ENCODE results near the gene AHDC1.

Gene AHDC1

GRCh38 chr1:27597516-27598294 is 6.2 kb downstream of the AHDC1 start:
- DNase-seq, result no peak

DNA sequence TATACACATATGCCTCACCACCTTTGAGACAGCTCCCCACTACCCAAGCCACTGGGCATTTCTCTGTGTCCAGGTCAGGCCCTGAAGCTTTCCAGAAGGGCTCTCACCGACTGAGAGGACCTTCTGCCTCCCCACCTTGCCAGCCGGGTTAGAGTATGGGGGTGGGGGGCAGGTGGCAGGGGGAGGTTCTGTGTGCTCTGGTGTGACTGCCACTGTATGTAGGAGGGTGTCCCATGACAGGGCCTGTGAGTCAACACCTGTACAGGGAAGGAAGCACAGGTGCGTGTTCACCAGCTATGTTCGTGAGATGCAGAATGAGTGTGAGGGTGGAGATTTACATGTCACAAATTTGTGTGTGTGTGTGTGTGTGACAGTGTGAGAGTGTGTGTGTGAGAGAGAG is 7.0 kb downstream of the AHDC1 start:
- DNase-seq, result no peak

DNA sequence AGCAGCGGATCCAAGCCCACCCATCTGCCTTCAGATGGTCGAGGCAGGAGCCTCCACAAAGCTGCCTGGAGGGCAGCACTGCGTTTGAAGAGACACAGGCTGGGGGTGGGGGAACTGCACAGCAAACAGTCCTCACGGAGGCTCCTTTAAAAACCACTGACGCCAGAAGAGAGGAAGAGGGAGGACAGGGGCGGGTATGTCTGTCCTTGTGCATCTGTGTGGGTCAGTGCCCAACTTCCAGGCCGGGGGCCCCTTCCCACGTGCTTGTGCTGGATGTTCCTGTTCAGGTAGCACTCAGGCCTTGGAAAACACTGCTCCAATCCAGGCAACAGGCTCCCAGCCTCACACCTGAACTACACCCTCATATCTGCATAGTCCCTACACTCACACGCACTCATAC is 7.7 kb downstream of the AHDC1 start:
- no peak for DNase-seq

DNA sequence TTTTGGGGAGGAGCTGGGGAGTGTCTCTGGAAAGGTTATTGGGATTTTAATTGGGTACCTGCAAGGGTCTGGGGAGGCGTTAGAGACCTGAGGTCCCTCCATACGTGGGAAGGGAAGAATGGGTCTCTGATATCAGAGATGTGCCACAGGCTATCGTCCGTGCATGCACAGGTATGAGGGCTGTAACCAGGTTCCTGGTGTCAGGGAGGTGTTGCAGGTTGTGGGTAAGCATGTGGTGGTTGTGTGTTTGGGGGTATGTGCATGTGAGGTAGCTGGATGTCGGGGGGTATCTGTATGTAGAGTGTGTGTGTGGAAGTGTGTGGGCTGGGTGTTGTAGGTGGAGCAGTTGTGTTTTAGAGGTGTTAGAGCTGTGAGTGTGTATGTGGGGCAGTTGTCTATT is 8.3 kb downstream of the AHDC1 start:
- no peak for DNase-seq

- no peak for DNase-seq
Observed at GRCh38 chr1:27594564-27595510, 9.1 kb downstream of the AHDC1 start.

GRCh38 chr1:27593678-27594563 is 10.0 kb downstream of the AHDC1 start:
- no peak for DNase-seq

DNA sequence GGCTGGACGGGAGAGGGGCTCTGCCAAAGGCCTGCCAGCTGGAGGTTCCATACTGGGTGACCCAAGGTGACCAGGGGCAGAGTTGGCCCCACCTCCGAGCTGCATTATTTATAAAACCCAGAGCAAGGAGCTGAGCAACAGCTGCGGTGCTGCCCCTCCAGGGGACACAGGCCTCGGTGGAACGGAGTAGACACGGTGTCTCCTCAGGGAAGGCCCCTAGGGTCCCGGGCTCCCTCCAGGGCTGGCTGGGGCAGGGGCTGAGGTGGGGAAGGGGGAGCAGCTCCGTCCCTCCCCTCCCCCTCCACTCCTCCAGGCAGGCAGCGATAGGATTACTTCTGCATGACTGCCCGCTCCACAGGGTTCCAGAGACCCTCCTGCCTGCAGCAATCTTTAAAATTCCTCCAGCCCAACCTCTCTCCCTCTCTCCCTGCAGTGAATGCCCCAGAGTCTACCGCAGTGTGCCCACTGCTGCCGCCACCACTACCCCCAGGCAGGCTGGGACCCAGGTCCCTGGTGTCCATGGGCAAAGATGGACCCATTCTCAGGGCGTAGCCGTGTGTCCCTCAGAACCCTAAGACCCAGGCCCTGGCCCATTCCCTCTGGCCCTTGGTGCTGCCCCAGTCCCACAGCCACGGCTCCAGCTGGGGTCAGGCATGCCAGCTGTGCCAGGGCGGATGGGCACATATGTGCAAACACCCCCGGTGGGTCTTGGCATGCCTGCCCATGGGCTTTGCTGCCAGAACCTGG is 10.8 kb downstream of the AHDC1 start:
- DNase-seq, result no peak

DNA sequence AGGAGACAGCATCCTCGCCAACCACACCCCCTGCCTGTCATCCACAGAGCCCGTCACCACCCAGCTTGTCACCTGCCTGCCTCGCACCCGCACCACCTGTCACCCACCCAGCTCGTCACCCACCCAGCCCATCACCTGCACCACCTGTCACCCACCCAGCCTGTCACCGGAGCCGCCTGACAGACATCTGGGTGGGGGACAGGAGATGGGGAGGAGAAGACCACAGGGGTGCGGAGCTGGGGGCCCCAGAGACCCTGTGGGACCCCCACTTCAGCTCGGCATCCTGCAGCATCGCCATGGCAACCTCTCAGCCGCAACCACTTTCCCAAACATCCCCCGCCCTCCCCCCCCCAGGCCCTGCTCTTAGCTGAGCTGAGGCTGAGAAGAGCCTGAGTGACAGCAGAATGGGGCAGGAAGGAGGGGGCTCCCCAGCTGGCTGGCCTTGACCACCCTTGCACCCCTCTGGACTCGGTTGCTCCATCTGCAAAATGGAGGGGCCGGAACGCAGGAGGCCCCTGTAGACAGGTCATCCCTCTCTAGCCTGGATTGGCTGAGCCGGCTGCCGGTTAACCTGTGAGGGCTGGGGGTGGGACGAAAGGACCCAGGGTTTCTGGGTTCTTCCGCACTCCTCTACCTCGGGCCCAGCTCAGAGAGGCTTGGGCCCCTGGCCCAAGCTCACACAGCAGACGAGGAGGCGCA is 11.6 kb downstream of the AHDC1 start:
- DNase-seq, result peak; percentile 75

DNA sequence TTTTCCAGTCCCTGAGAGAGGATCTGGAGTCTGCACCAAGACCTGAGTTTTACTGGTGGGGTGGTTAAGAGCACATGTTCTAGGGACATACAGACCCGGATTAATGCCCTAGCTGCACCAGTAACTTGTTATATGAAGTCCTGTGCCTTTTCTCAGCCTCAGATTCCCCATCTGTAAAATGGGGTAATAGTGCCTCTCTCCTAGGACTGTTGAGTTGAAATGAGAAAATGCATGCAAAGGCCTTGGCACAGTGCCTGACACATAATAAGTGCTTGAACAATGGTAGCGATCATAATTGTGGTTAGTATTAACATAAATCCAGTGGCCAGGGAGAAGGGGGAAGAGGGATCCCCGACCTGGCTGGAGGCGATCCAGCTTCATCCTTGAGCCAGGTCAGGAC is 12.3 kb downstream of the AHDC1 start:
- peak; percentile 56 for DNase-seq

- DNase-seq, result no peak
Observed at GRCh38 chr1:27590917-27591508, 12.9 kb downstream of the AHDC1 start.

DNA sequence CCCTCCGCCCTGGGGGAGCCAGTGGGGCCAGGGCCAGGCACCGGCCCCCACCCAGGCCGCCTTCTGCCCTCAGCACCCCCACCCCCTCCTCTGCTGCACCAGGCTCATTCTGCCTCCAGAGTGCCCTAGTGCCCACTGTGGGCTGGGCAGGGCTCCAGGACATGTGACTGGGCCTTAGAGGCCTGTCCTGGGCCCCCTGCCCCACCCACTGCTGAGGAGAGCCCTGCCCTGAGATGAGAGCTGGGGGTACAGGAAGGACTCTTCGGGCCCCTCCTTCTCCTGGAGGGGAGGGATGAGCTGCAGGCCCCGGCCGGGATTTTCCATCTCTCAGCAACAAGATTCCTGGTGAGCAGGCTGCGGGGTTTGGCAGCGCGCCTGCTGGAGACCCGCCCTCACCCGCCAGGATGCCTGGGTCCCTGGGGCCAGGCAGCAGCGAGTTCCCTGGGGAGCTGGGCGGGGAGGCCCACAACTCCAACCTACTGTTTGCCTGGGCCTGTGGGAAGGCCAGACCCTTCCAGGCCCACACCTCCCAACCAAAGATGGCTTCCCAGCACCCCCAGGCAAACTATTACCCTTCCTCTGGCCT is 14.0 kb downstream of the AHDC1 start:
- peak; percentile 32 for DNase-seq

DNA sequence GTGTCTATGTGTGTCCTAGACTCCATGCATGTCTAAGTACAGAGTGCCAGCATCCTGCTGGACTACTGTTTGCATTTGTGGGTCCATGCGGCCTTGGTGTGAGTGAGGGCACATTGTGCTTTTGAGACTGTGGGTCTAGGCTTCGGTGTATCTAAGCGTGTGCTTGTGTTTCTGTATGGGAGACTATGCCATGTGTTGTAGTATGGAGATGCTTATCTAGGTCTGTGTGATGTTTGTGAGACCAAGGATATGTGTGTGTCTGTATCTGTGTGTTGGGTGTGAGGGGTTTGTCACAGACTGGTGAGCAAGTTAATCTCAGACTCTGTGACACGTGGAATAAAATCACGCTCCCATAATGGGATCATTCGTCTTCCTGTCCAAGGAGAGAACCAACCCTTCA is 14.5 kb downstream of the AHDC1 start:
- no peak for DNase-seq

DNA sequence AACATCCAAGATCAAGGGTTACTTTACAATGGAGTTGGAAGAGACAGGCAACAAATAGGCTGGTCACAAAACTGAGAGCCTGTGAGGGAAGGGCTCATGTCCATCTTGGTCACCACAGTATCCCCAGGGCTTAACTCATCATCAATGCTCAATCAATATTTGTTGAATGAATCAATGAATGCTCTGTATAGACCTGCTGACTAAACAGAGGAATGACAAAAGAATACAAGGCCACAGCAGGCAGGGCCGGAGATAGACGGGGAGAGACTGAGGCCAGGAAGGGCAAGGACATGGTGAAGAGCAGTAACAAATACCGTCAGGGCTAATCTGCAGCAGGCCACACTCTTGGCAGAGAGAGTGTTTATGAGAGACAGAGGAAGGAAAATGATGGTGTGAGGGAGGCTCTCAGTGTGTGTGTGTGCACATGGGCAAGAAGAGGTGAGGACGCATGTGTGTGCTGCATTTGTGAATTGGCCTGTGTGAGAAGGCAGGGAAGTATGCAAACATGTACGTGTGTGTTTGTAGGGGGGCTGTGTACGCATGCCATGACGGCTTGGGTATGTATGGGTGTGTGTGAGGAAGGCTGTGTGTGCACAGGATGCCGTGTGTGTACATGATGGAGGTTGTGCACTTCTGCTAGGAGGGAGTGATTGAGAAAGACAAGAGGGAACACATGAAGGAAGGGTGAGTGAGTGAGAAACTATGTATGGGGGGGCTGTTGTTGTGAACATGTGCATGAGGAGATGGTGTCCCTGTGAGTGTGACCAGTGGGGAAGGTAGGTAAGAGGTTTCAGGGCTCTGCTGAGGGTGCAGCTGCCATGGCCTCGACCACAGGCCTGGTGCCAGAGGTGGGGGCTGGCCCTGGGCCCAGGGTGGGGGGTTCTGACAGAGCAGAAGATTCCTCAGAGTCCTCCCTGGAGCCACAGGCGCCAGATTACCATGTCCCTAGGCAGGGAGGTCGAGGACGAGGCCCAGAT is 15.4 kb downstream of the AHDC1 start:
- no peak for DNase-seq

DNA sequence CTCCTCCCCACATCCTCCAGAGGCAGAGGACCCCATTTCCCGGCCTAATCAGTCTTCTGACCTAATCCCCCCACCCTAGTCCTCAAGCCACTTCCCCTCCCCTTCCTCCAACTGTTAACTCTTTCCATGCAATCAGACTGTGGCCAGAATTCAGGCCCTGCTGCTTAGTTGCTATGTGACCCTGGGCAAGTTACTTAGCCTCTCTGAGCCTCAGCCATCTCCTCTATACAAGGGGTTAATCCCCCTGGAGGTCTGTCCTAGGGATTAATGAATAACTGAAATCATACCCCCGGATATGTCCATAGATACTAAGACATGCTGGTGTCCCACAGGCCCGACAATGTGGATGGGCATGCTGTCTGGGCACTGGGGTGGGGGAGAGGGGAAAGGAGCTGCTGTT is 18.3 kb downstream of the AHDC1 start:
- no peak for DNase-seq

GRCh38 chr1:27584453-27584852 is 19.5 kb downstream of the AHDC1 start:
- no peak for DNase-seq

DNA sequence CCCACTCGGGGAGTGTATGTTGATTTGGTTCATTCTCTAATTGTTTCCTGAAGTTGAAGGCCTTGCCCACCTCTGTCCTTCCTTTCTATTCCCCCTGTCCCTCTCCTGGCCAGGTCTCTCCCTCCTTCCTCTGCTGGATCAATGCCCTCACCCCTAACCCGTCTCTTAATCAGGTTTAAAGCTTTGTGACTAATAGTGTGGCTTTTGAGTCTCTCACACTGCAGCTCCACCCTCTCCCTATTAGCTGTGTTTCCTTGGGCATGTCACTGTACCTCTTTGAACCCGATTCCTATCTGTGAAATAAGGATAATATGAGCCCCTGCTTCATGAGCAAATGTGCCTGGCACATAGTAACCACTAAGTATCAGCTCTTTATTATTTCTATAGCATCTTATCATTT is 20.5 kb downstream of the AHDC1 start:
- DNase-seq, result no peak

DNA sequence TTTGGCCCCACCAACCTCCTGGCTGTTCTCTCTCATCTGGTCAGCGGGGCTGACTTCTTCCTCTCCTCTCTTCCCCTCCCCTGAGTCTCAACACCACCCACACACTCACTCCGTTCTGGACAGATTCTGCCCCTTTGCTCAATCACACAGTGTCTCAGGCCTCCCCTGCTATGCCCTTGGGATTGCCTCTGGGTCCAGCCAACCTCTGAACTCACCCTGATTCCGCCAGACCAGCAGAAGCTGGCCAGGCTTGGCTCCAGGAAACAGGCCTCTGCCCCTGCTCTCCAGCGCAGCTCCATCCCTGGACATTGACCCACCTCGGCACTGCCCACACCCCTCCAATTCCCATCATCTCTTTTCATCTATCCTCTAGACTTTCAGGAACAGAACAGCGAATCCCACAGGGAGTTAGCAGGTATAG is 22.1 kb downstream of the AHDC1 start:
- DNase-seq, result no peak

DNA sequence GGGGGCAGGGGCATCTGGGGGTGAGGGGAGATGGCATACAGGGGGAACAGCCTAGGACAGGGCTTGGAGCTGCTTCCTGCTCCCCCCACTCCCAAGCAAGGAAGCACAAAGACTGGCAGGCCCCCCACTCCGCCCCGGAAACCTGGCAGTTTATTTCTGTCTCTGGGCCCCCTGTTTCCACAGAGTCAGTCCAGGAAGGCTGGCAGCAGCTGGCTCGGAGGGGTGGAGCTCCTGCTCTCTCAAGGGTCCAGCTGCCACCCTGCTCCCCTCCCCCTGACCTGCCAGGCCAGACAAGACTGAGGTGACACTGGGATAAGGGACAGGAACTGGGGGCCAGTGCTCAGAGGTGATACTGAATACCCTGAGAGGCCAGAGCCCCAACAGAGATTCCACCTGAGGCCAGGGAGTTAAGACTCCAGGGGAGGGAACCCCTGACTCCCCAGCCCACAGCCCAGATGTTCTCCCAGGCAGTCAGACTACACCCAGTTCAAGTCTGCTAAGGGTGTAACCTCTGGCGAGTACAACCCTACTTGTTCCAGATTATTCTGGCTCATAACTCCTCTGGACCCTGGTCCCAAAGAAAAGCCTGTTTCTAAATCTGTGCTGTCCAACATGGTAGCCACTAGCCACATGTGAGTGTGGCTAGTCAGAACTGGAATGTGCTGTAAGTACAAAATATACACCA is 26.3 kb downstream of the AHDC1 start:
- no peak for DNase-seq

DNA sequence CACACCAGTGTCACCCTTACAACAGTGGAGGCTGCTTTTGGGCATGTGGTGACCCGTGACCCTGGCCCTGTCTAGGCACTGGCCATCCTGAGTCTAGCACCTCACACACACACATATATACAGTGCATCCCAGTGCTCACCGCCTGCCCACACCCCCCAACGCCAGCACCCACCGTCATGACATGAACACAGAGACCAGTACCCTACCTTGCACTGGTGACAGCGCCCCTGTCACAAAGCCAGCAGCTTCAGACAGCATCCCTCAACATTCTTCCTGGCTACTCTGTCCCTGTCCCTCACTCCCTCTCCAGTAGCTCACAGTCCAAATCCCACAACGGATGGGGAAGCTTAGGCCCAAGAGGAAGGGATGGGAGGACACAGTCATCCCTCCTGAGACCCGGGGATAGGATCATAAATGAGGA is 27.1 kb downstream of the AHDC1 start:
- no peak for DNase-seq

Measured in NCI-H1105 (cell line).